ENCODE results near the gene AP3S2. TPM values are rescaled to one million over a fixed set of nuclear protein-coding genes. Genes with fewer than 3 reads are reported as not detected.
A peak's percentile ranks its signal among the peaks of the same experiment; 100 is the strongest.

Gene AP3S2
- total RNA-seq, 4 donors from 2014 or later, result 13.2 to 106 (median 63.5) TPM

GRCh38 chr15:89826671-89827655, 66.8 kb downstream of the AP3S2 start:
- H3K27me3 ChIP-seq, result no peaks in the 10 kb centered on the region
- no peak for DNase-seq
- H3K27ac ChIP-seq, result peak overlapping the region in 1 of 4 donors; percentile 81
- H3K4me3 ChIP-seq, result no peak overlapping the region
- H3K9me3 ChIP-seq, result no peaks in the 10 kb centered on the region
- peaks cover 0 to 23% (median 3%) of the 10 kb centered on the region in 4 donors for H3K4me1 ChIP-seq
- H3K36me3 ChIP-seq, result peaks cover 0 to 6% (median 0%) of the 10 kb centered on the region in 3 donors
- TF ChIP-seq CTCF (IDR thresholded peaks at IDR 0.05) (no peak), POLR2A (IDR thresholded peaks at IDR 0.05) (no peak)

GRCh38 chr15:89825271-89825940, 68.4 kb downstream of the AP3S2 start:
- TF ChIP-seq CTCF (IDR thresholded peaks at IDR 0.05), result no peak
- no peak for TF ChIP-seq POLR2A (IDR thresholded peaks at IDR 0.05)
- H3K27ac ChIP-seq, result no peak overlapping the region
- peaks cover 0 to 23% (median 3%) of the 10 kb centered on the region in 4 donors for H3K4me1 ChIP-seq
- H3K36me3 ChIP-seq, result no peaks in the 10 kb centered on the region
- H3K9me3 ChIP-seq, result no peaks in the 10 kb centered on the region
- DNase-seq, result no peak
- no peaks in the 10 kb centered on the region for H3K27me3 ChIP-seq
- no peak overlapping the region for H3K4me3 ChIP-seq

- Histone ChIP-seq H3K4me1 (peaks cover 0 to 21% (median 3%) of the 10 kb centered on the region in 4 donors), H3K36me3 (no peaks in the 10 kb centered on the region), H3K27ac (no peak overlapping the region), H3K4me3 (no peak overlapping the region), H3K27me3 (no peaks in the 10 kb centered on the region), H3K9me3 (no peaks in the 10 kb centered on the region)
- no peak for DNase-seq
- TF ChIP-seq POLR2A (IDR thresholded peaks at IDR 0.05), result no peak
- TF ChIP-seq CTCF (IDR thresholded peaks at IDR 0.05), result no peak
Observed at GRCh38 chr15:89824607-89824867, 69.3 kb downstream of the AP3S2 start.

- TF ChIP-seq CTCF (IDR thresholded peaks at IDR 0.05) (no peak), POLR2A (IDR thresholded peaks at IDR 0.05) (no peak)
- no peaks in the 10 kb centered on the region for H3K9me3 ChIP-seq
- no peak overlapping the region for H3K27ac ChIP-seq
- no peak overlapping the region for H3K4me3 ChIP-seq
- H3K27me3 ChIP-seq, result no peaks in the 10 kb centered on the region
- no peaks in the 10 kb centered on the region for H3K36me3 ChIP-seq
- H3K4me1 ChIP-seq, result peaks cover 0 to 16% (median 3%) of the 10 kb centered on the region in 4 donors
- DNase-seq, result no peak
Observed at GRCh38 chr15:89823836-89824606, 69.8 kb downstream of the AP3S2 start.

GRCh38 chr15:89822951-89823711, 70.7 kb downstream of the AP3S2 start:
- TF ChIP-seq POLR2A (IDR thresholded peaks at IDR 0.05) (no peak), CTCF (IDR thresholded peaks at IDR 0.05) (no peak)
- DNase-seq, result no peak
- H3K27ac ChIP-seq, result no peak overlapping the region

More at GRCh38 chr15:89822951-89823711, 70.7 kb downstream of the AP3S2 start:
- peaks cover 0 to 7% (median 2%) of the 10 kb centered on the region in 4 donors for H3K4me1 ChIP-seq
- no peak overlapping the region for H3K4me3 ChIP-seq
- no peaks in the 10 kb centered on the region for H3K36me3 ChIP-seq
- no peaks in the 10 kb centered on the region for H3K27me3 ChIP-seq
- no peaks in the 10 kb centered on the region for H3K9me3 ChIP-seq

All from Peyer's patch (tissue), 4 donors.